OCI-LY7 (cell line): ENCODE results near the gene KLHL3. TPM values are rescaled to one million over a fixed set of nuclear protein-coding genes. Genes with fewer than 3 reads are reported as not detected.

Source experiments
- BruUV-seq: library from RNA; stranded (reverse); fragments of 400-500 nt; replicated peaks from 2 replicates; lab custom pipeline; 2021; lab: Mats Ljungman, UMichigan
- CTCF ChIA-PET: fragments of 300-600 bp; sonication (Branson Sonifier 250); formaldehyde crosslinking; loops from one replicate; lab custom pipeline; 2022; ENCODE audit warnings: antibody characterized with exemption; ENCODE audit not compliant: unreplicated experiment; lab: Charles Lee
- POLR2A ChIA-PET: fragments of 300-600 bp; sonication (Branson Sonifier 250); formaldehyde crosslinking; loops from one replicate; lab custom pipeline; 2022; ENCODE audit warnings: antibody characterized with exemption; lab: Charles Lee
- DNase-seq: peaks from one replicate; pipeline ENCODE4 v3.0.0-alpha.2; 2015; ENCODE audit warnings: low spot score
- H2AFZ ChIP-seq: fragments of 200-600 bp; sonication (generic), shearing (Covaris generic); 2 replicates; pipeline ENCODE4 v1.6.1; 2014; ENCODE audit warnings: mild to moderate bottlenecking, antibody characterized with exemption, low read length, moderate library complexity
- H3K27ac ChIP-seq: fragments of 200-600 bp; sonication (generic); 2 replicates; pipeline ENCODE4 v1.5.1; 2014; ENCODE audit warnings: mixed run types, low read depth, mild to moderate bottlenecking, moderate library complexity, low read length, inconsistent platforms; ENCODE audit not compliant: poor library complexity, severe bottlenecking
- H3K36me3 ChIP-seq: fragments of 200-600 bp; sonication (generic); 2 replicates; pipeline ENCODE4 v1.6.1; 2014; ENCODE audit warnings: mild to moderate bottlenecking, antibody characterized with exemption, low read length, moderate library complexity, mixed read lengths; ENCODE audit not compliant: insufficient read depth
- H3K4me1 ChIP-seq: fragments of 200-600 bp; sonication (generic); 2 replicates; pipeline ENCODE4 v1.5.1; 2014; ENCODE audit warnings: mild to moderate bottlenecking, low read length; ENCODE audit not compliant: insufficient read depth, poor library complexity, severe bottlenecking
- H3K4me2 ChIP-seq: fragments of 200-600 bp; sonication (generic); 2 replicates; pipeline ENCODE4 v1.6.1; 2014; ENCODE audit warnings: mild to moderate bottlenecking, low read length
- H3K4me3 ChIP-seq: fragments of 200-600 bp; sonication (generic); 2 replicates; pipeline ENCODE4 v1.5.1; 2014; ENCODE audit warnings: mild to moderate bottlenecking, low read depth, low read length; ENCODE audit not compliant: poor library complexity, severe bottlenecking
- H3K79me2 ChIP-seq: fragments of 200-600 bp; sonication (generic); 2 replicates; pipeline ENCODE4 v1.6.1; 2016; ENCODE audit warnings: low read depth, mild to moderate bottlenecking, low read length, moderate library complexity, mixed read lengths; ENCODE audit not compliant: insufficient read depth
- H3K9me2 ChIP-seq: fragments of 200-600 bp; sonication (generic); 2 replicates; pipeline ENCODE4 v1.6.1; 2016; ENCODE audit warnings: mild to moderate bottlenecking, low read length, mixed read lengths; ENCODE audit not compliant: insufficient read depth
- H3K9me3 ChIP-seq: fragments of 200-600 bp; sonication (generic); 2 replicates; pipeline ENCODE4 v1.6.1; 2014; ENCODE audit warnings: mild to moderate bottlenecking, mixed run types, low read length, mixed read lengths
- H4K20me1 ChIP-seq: fragments of 200-600 bp; sonication (generic); 2 replicates; pipeline ENCODE4 v1.6.1; 2014; ENCODE audit warnings: mild to moderate bottlenecking, antibody characterized with exemption, low read length, moderate library complexity, mixed read lengths; ENCODE audit not compliant: insufficient read depth
- EZH2phosphoT487 ChIP-seq: fragments of 200-600 bp; sonication (generic); IDR thresholded peaks from 2 replicates; pipeline ENCODE4 v1.6.1; 2018; ENCODE audit warnings: low read depth, borderline replicate concordance, mild to moderate bottlenecking, mixed run types, antibody characterized with exemption, low read length, moderate library complexity, mixed read lengths
- intact Hi-C: fragments of 100-400 bp; cut with micrococcal nuclease; formaldehyde crosslinking; loops from one replicate; pipeline ENCODE4 v1.10.0; 2022; ENCODE audit not compliant: unreplicated experiment
- total RNA-seq, 2 experiments: library from RNA; depleted of rRNA in 1 of 2; stranded (reverse); fragments of >200 nt in 1 of 2; shearing (Covaris generic) in 1 of 2; gene quantifications; 2 replicates each; pipeline ENCODE4 v1.2.3, GENCODE V29; 2014 to 2022
- TF ChIP-seq, protein P1 (sequence below): fragments of 200-600 bp; sonication (generic); conservative IDR thresholded peaks from 2 replicates; pipeline ENCODE4 v1.5.1; 2014; ENCODE audit warnings: mild to moderate bottlenecking, antibody characterized with exemption, low read length, moderate library complexity, mixed read lengths

The KLHL3 gene
- total RNA-seq, 2 experiments from 2014 or later, result 0.28 to 6.2 TPM

DNA sequence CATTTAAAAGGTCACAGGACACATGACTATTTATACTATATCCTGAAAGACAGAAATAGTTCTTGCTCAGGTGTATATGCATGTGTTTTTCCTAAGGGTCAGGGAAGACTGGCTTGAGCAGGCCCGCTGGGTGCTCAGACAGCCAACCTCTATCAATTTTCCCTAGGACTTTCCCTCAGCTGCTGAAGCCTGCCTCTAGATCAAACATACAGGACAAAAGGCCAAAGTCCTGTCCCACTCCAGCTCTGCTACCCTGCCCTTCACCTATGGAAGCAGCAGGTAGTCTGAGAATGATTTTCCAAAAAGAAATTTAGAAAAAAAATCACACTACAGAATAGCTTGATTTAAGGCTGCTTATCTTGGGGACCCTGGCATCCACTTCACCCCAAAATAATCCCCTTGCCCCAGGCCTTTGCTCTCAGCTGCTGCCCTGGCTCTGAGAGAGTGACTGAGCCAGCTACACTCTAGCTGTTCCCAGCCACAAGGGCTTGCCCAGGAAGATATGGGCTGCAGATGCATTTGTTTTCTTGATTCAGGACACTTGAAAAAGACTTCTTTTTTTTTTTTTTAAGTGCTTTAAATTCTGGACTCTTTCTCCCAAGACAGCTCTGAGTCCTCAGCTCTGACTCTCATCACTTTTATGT is 42.5 kb downstream of the KLHL3 start:
- no peak for DNase-seq
- Histone ChIP-seq H3K9me2 (no peaks in the 10 kb centered on the region), H3K4me1 (no peaks in the 10 kb centered on the region), H3K9me3 (no peaks in the 10 kb centered on the region), H3K79me2 (no peaks in the 10 kb centered on the region), H4K20me1 (no peaks in the 10 kb centered on the region), H3K4me3 (no peak overlapping the region), H3K27ac (no peak overlapping the region), H3K4me2 (no peak overlapping the region), H2AFZ (no peak overlapping the region), H3K36me3 (no peaks in the 10 kb centered on the region)
- CTCF ChIA-PET, result no interaction called here
- POLR2A ChIA-PET, result interaction anchor here (1.2 kb wide), 1 partner anchor 9 kb away, joined by 3 read pairs; no protein-coding TSS in a partner anchor
- no peak for TF ChIP-seq EZH2phosphoT487
- TF ChIP-seq, protein P1, sequence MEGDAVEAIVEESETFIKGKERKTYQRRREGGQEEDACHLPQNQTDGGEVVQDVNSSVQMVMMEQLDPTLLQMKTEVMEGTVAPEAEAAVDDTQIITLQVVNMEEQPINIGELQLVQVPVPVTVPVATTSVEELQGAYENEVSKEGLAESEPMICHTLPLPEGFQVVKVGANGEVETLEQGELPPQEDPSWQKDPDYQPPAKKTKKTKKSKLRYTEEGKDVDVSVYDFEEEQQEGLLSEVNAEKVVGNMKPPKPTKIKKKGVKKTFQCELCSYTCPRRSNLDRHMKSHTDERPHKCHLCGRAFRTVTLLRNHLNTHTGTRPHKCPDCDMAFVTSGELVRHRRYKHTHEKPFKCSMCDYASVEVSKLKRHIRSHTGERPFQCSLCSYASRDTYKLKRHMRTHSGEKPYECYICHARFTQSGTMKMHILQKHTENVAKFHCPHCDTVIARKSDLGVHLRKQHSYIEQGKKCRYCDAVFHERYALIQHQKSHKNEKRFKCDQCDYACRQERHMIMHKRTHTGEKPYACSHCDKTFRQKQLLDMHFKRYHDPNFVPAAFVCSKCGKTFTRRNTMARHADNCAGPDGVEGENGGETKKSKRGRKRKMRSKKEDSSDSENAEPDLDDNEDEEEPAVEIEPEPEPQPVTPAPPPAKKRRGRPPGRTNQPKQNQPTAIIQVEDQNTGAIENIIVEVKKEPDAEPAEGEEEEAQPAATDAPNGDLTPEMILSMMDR, result no peak
- intact Hi-C loops, result no loop called here
- BruUV-seq, result no TSS peak

DNA sequence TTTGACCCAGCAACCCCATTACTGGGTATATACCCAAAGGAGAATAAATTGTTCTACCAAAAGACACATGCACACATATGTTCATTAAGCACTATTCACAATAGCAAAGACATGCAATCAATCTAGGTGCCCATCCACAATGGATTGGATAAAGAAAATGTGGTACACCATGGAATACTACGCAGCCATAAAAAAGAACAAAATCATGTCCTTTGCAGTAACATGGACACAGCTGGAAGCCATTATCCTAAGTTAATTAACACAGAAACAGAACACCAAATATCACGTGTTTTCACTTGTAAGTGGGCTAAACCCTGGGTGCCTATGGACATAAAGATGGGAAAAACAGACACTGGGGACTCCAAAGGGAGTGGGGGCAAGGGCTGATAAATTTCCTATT is 46.6 kb downstream of the KLHL3 start:
- TF ChIP-seq, protein P1, result no peak
- no peak for TF ChIP-seq EZH2phosphoT487
- Histone ChIP-seq H3K4me2 (no peak overlapping the region), H3K27ac (no peak overlapping the region), H3K79me2 (no peaks in the 10 kb centered on the region), H3K9me2 (no peaks in the 10 kb centered on the region), H2AFZ (no peak overlapping the region), H3K4me3 (no peak overlapping the region), H3K36me3 (no peaks in the 10 kb centered on the region), H3K9me3 (no peaks in the 10 kb centered on the region), H3K4me1 (no peaks in the 10 kb centered on the region), H4K20me1 (no peaks in the 10 kb centered on the region)
- CTCF ChIA-PET, result no interaction called here
- BruUV-seq, result no TSS peak
- POLR2A ChIA-PET, result no interaction called here
- DNase-seq, result no peak
- intact Hi-C loops, result no loop called here

DNA sequence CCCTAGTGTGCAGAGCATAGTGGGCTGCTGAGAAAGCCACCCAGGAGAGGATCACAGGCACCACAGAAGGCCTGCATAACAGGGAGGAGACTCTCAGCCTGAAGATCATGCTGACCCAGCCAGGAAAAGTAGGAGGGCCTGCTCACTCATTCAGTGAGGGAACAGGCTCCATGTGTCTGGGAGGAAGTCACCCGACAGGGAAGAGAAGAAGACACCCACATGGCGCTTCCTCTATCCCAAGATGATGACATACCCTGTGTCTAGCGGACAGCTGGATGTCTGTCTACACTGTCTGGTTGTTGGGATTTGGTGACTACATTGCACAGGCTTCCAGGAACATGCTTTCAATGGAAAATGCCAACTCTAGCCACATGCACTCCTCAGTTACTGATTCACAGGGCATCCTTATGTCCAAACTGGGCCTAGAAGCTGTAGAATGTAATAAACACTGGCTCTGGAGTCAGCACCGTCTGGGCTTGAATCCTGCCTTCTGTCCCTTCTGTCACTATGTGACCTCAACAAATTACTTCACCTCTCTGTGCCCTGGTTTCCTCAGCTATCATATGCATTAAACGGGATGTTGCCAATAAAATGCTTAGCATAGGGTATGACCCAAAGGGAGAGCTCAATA is 47.6 kb downstream of the KLHL3 start:
- CTCF ChIA-PET, result no interaction called here
- no TSS peak for BruUV-seq

More for the DNA sequence above, 47.6 kb downstream of the KLHL3 start:
- Histone ChIP-seq H3K27ac (no peak overlapping the region), H3K36me3 (no peaks in the 10 kb centered on the region), H3K4me3 (no peak overlapping the region), H3K79me2 (no peaks in the 10 kb centered on the region), H4K20me1 (no peaks in the 10 kb centered on the region), H3K9me2 (no peaks in the 10 kb centered on the region), H3K4me2 (no peak overlapping the region), H3K9me3 (no peaks in the 10 kb centered on the region), H2AFZ (no peak overlapping the region), H3K4me1 (no peaks in the 10 kb centered on the region)
- no peak for DNase-seq
- intact Hi-C loops, result no loop called here
- TF ChIP-seq, protein P1, result no peak
- no peak for TF ChIP-seq EZH2phosphoT487
- POLR2A ChIA-PET, result no interaction called here
